Ascending aorta (tissue), 2 donors: ENCODE data around the gene THNSL1. TPM values are rescaled to one million over a fixed set of nuclear protein-coding genes. Genes with fewer than 3 reads are reported as not detected.

ENCODE experiments used
- DNase-seq, 2 donors: peaks; one replicate each; pipeline ENCODE4 v3.0.0-alpha.2; 2019; ENCODE audit warnings: low spot score in 2 of 2
- H3K27ac ChIP-seq, 2 donors: fragments of 200-600 bp; sonication (generic); one replicate each; pipeline ENCODE4 v1.5.1; 2016 to 2017; ENCODE audit warnings: mild to moderate bottlenecking in 1 of 2
- H3K27me3 ChIP-seq: fragments of 200-600 bp; sonication (generic); one replicate; pipeline ENCODE4 v1.5.1; 2017
- H3K36me3 ChIP-seq, 2 donors: fragments of 200-600 bp; sonication (generic); one replicate each; pipeline ENCODE4 v1.5.1; 2016
- H3K4me1 ChIP-seq, 2 donors: fragments of 200-600 bp; sonication (generic); one replicate each; pipeline ENCODE4 v1.5.1; 2016 to 2017; ENCODE audit warnings: mild to moderate bottlenecking in 1 of 2
- H3K4me3 ChIP-seq, 2 donors: fragments of 200-600 bp; sonication (generic); one replicate each; pipeline ENCODE4 v1.5.1; 2016 to 2017; ENCODE audit warnings: mild to moderate bottlenecking in 1 of 2
- H3K9me3 ChIP-seq, 2 donors: fragments of 200-600 bp; sonication (generic); one replicate each; pipeline ENCODE4 v1.5.1; 2016
- intact Hi-C: fragments of 100-400 bp; cut with DNase I; formaldehyde crosslinking; loops from one replicate; pipeline ENCODE4 v1.15.1; 2023
- total RNA-seq: library from RNA; depleted of rRNA; stranded (reverse); fragments of >200 nt; gene quantifications from one replicate; pipeline ENCODE4 v1.1.0, GENCODE V29; 2016
- TF ChIP-seq, protein P1 (sequence below), 3 experiments: fragments of 200-600 bp in 2 of 3; fragments of 450-650 bp in 1 of 3; sonication (generic) in 2 of 3; IDR thresholded peaks; one replicate each; pipeline ENCODE4 v1.5.1; 2016 to 2019; ENCODE audit warnings: antibody characterized with exemption in 3 of 3, mild to moderate bottlenecking in 1 of 3, moderate library complexity in 1 of 3

Gene THNSL1
- total RNA-seq, 1 donor from 2014 or later: 0.64 TPM

DNA sequence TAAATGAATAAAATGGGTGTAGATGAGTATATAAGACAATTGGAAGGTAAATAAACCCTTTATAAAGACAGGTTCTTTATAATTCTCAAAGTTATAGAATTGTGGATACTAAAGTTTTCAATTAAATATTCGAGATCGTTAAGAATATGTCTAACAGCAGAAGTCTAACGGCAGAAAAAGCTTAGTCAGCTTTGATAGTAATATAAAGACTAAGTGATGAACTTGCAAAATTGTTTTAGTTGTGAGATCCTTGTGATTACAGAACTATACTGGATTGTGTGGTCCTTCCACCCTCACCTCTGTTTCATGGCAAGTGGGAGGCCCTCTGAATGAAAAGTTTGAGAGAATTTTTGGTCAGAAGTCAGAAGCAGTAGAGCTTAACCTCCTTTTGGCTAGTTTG, 2.3 kb downstream of the THNSL1 start:
- intact Hi-C loops: loop anchor here (5.0 kb wide), 1 partner anchor 61 kb away; no protein-coding TSS in a partner anchor
- Histone ChIP-seq H3K27me3 (no peaks in the 10 kb centered on the region), H3K4me1 (peaks cover 0 to 12% of the 10 kb centered on the region in 2 donors), H3K27ac (no peak overlapping the region), H3K36me3 (no peaks in the 10 kb centered on the region), H3K4me3 (no peak overlapping the region), H3K9me3 (no peaks in the 10 kb centered on the region)
- TF ChIP-seq, protein P1, sequence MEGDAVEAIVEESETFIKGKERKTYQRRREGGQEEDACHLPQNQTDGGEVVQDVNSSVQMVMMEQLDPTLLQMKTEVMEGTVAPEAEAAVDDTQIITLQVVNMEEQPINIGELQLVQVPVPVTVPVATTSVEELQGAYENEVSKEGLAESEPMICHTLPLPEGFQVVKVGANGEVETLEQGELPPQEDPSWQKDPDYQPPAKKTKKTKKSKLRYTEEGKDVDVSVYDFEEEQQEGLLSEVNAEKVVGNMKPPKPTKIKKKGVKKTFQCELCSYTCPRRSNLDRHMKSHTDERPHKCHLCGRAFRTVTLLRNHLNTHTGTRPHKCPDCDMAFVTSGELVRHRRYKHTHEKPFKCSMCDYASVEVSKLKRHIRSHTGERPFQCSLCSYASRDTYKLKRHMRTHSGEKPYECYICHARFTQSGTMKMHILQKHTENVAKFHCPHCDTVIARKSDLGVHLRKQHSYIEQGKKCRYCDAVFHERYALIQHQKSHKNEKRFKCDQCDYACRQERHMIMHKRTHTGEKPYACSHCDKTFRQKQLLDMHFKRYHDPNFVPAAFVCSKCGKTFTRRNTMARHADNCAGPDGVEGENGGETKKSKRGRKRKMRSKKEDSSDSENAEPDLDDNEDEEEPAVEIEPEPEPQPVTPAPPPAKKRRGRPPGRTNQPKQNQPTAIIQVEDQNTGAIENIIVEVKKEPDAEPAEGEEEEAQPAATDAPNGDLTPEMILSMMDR (IDR thresholded peaks at IDR 0.05): no peak
- no peak for DNase-seq

DNA sequence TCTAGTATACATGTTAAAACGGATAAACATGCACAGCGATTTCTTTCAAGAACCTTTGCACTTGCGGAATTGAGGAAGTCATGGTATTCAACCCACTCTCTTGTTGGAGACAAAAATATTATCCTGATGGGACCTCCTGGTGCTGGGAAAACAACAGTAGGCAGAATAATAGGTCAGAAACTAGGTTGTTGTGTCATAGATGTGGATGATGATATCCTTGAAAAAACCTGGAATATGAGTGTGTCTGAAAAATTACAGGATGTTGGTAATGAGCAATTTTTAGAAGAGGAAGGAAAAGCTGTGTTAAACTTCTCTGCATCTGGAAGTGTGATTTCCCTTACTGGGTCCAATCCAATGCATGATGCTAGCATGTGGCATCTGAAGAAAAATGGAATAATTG, 6.9 kb downstream of the THNSL1 start:
- Histone ChIP-seq H3K27me3 (no peaks in the 10 kb centered on the region), H3K36me3 (no peaks in the 10 kb centered on the region), H3K4me3 (no peak overlapping the region), H3K27ac (no peak overlapping the region), H3K4me1 (peaks cover 0 to 7% of the 10 kb centered on the region in 2 donors), H3K9me3 (no peaks in the 10 kb centered on the region)
- TF ChIP-seq, protein P1 (IDR thresholded peaks at IDR 0.05): no peak
- intact Hi-C loops: no loop called here
- DNase-seq: no peak

DNA sequence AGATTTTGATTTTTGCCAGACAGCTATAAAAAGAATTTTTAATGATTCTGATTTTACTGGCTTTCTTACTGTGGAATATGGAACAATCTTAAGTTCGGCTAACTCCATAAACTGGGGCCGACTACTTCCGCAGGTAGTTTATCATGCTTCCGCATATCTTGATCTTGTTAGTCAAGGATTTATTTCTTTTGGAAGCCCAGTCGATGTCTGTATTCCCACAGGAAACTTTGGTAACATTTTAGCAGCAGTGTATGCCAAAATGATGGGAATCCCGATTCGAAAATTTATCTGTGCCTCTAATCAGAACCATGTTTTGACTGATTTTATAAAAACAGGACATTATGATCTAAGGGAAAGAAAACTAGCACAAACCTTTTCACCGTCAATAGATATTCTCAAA, 8.1 kb downstream of the THNSL1 start:
- peaks cover 0 to 7% of the 10 kb centered on the region in 2 donors for H3K4me1 ChIP-seq
- no peaks in the 10 kb centered on the region for H3K9me3 ChIP-seq
- no peak for DNase-seq
- H3K27ac ChIP-seq: peak overlapping the region; percentile 52 to 67
- H3K4me3 ChIP-seq: peak overlapping the region in 1 of 2 donors; percentile 38
- TF ChIP-seq, protein P1 (IDR thresholded peaks at IDR 0.05): no peak
- intact Hi-C loops: no loop called here
- H3K27me3 ChIP-seq: no peaks in the 10 kb centered on the region
- H3K36me3 ChIP-seq: no peaks in the 10 kb centered on the region

DNA sequence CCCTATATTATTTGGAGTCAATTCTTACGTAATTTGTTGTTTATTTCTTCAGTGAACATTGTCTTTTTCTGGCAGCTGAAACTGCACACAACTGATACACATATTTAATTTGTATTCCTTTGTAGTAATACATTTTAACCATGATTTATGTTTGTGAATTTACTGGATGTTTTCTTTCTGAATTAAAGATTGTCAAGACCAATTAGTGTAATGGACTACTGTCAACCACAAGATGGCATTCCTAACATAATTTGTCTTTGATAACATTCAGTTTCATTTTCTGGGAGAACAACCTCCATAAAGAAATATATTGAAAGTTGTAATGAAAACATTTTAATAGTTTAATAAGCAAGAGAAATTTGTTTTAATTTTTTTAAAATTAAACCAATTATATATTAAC, 10.1 kb downstream of the THNSL1 start:
- no peak for DNase-seq
- no peaks in the 10 kb centered on the region for H3K27me3 ChIP-seq
- H3K27ac ChIP-seq: no peak overlapping the region
- H3K9me3 ChIP-seq: peaks cover 0 to 8% of the 10 kb centered on the region in 2 donors
- H3K36me3 ChIP-seq: no peaks in the 10 kb centered on the region
- TF ChIP-seq, protein P1 (IDR thresholded peaks at IDR 0.05): no peak
- intact Hi-C loops: loop anchor here (2.0 kb wide), 1 partner anchor 54 kb away; no protein-coding TSS in a partner anchor
- no peak overlapping the region for H3K4me3 ChIP-seq
- H3K4me1 ChIP-seq: peaks cover 0 to 7% of the 10 kb centered on the region in 2 donors

DNA sequence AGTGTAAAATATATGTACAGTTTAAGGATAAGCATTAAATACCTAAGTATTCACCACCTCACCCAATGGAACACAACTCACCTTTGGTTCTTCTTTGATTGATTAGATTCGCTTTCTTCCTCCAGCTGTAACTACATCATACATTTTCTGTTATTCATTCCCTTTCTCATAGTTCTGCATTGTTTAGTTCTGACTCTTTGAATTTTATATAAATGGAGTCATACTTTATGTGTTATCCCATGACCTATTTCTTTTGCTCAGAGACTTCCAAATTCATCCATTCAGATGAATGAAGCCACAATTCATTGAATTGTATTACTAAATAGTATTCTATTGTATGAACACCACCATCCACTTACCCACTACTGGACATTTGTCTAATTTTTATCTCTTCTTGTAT, 12.3 kb downstream of the THNSL1 start:
- intact Hi-C loops: no loop called here
- TF ChIP-seq, protein P1 (IDR thresholded peaks at IDR 0.05): no peak
- peaks cover 0 to 8% of the 10 kb centered on the region in 2 donors for H3K9me3 ChIP-seq

DNA sequence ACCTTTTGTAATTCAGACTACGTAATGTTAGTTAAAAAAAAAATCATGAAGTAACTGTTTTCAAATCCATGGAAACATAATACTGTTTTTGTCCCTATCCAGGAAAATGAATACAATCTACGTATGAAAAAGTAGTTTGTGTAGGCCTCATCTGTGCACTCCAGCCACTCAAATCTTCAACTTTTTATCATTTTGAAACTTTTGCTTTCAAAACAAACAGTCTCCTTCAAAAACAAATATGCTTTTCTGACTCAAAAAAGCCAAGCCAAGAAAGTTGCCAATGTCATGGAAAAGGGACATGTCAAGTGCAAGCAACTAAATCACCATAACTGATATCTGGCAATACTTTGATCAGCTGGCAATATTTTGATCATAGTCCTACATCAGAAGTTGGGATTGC, 13.1 kb downstream of the THNSL1 start:
- DNase-seq: no peak
- intact Hi-C loops: no loop called here
- Histone ChIP-seq H3K4me1 (no peaks in the 10 kb centered on the region), H3K9me3 (peaks cover 0 to 8% of the 10 kb centered on the region in 2 donors), H3K27ac (no peak overlapping the region), H3K27me3 (no peaks in the 10 kb centered on the region), H3K36me3 (no peaks in the 10 kb centered on the region), H3K4me3 (no peak overlapping the region)
- TF ChIP-seq, protein P1 (IDR thresholded peaks at IDR 0.05): no peak

More for the DNA sequence above, 12.3 kb downstream of the THNSL1 start:
- Histone ChIP-seq H3K4me1 (peaks cover 0 to 4% of the 10 kb centered on the region in 2 donors), H3K36me3 (no peaks in the 10 kb centered on the region), H3K27me3 (no peaks in the 10 kb centered on the region), H3K27ac (no peak overlapping the region), H3K4me3 (no peak overlapping the region)
- DNase-seq: no peak
